Stimulated activated naive CD4-positive, alpha-beta T cell (primary cell): Measurements from ENCODE around the gene SRRD.

Source experiments
- DNase-seq, 6 experiments: peaks; one replicate each; lab custom pipeline; 2025; lab: John Stamatoyannopoulos, UW

Gene SRRD

GRCh38 chr22:26483043-26483438 is 636 bp upstream of the SRRD start:
- DNase-seq: no peak

DNA sequence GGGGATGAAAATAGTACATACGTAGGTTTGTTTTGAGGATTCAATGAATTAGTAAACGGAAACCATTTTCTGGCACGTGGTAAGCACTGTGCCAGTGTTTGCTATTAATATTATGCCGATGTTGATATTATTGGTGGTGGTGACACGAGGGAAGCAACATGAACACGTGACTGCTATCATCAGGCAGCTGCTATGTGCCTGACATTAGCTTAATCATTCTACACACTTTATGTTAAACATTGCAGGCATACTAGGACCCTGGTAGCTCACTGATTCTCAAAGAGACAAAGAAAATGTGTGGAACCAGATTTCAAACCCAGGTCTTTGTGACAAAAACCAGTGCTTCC is 656 bp downstream of the SRRD start:
- no peak for DNase-seq

- no peak for DNase-seq
Measured at GRCh38 chr22:26485013-26485412, 1.3 kb downstream of the SRRD start.

- no peak for DNase-seq
Measured at GRCh38 chr22:26485806-26486390, 2.2 kb downstream of the SRRD start.

DNA sequence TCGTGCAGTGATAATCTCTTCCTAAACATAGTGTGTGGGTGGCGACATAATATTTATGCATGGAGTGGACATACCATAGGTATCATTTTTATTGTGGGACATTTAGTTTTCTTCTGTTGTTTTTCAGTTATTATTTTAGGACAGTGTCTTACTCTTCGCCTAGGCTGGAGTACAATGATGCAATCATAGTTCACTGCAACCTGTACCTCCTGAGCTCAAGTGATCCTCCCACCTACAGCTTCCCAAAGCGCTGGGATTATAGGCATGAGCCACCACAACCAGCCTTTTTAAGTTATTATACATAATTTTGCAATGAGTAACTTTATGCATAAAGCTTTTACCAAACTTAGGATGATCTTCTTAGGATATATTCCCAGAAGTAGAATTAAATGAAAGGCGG is 2.7 kb downstream of the SRRD start:
- DNase-seq: no peak

DNA sequence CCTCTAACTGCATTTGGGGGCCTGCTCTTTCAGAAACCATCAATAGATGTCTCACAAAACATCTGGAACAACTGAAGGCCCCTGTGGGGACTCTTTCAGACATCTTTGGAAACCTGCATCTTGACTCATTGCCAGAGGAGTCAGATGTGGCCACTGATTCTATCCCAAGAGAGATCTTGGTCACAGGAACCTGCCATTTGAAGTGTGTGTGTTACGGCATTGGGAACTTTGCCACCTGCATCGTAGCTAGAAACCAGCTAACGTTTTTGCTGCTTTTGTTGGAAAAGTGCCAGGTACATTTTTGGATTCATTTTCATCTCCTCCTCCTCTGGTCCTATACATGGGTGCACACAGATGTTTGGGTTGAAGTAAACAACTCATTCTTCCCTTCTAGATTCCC is 4.3 kb downstream of the SRRD start:
- DNase-seq: no peak

GRCh38 chr22:26489447-26490036 is 5.9 kb downstream of the SRRD start:
- DNase-seq: no peak

- no peak for DNase-seq
Measured at GRCh38 chr22:26492220-26492619, 8.5 kb downstream of the SRRD start.

GRCh38 chr22:26494506-26494905 is 10.8 kb downstream of the SRRD start:
- no peak for DNase-seq

DNA sequence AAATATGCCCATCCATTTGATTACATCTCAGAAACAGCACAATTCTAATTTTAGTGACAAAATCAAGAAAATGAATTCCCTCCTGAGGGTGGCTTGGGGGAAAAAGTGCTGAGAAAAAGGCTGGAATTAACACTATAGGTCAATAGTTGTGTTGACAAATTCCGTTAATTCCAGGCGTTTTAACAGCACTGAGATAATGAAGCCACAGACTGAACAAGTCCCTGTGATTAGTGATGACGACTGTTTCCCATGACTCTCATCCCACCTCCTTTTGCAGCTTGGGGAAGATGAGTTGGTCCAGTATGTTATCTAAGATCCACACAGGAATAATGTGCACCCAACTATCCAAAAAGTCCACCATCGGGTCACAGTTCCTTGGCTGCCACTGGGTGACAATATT is 12.8 kb downstream of the SRRD start:
- DNase-seq: no peak

DNA sequence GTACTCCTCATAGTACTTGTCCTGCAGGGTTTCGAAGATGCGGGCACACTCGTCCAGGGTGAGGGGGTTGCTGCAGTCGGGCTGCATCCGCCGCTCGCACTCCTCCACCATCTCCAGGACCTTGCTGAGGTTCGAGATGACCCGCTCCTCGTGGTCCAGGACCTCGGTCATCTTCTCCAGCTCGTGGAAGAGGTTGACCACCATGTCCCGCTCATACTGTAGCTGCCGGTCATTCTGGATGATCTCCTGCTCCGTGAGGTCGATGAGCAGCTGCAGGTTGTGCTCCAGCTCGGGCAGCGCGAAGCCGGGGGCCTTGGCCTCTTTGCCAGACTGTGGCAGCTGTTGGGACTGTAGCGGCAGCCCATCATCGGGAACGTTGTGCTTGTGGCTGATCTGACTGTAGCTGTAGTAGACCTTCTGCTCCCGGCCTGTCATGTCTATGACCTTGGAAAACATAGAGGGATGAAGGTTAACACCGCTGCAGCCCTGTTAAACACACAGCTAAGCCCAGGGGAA is 15.6 kb downstream of the SRRD start:
- no peak for DNase-seq

DNA sequence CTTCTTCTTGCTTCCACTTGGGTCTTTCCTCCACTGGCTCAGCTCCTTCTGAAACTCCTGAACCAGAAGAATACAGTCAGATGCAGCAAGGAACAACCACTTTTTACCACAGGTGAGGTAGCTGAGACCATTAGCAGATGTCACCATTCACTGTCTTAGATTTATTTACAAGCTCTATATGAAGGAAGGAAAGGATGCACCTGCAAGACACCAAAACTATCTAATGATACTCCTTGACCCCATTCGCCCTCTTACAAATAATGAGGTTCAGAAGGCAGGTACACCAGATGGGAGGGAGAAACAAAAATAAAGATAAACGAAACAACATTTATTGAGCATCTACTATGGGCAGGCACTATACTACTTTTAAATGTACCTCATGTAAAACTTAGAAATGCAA is 18.3 kb downstream of the SRRD start:
- no peak for DNase-seq

- DNase-seq: peak; percentile 17 to 54 (median 29)
Measured at GRCh38 chr22:26502688-26503561, 19.2 kb downstream of the SRRD start.

DNA sequence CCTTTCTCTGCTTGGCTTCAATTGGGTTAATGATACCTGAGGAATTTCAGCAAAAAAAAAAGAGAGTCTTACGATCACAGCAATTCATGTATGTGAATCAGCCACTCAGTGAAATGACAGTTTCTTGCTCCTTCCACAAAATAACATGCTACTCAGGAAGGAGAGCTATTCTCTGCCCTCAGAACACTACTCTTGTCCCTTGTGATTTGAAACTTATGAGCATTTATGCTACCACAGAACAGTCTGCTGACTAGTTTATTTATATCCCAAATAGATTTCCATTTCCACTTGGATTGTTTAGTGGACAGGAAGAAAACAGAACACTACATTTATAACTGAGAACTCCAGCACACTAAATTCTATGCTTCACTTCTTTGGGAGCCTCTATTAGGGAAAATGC is 20.1 kb downstream of the SRRD start:
- no peak for DNase-seq

GRCh38 chr22:26508148-26508547 is 24.5 kb downstream of the SRRD start:
- no peak for DNase-seq

- peak; percentile 73 to 90 (median 84) for DNase-seq
Measured at GRCh38 chr22:26512149-26512793, 28.6 kb downstream of the SRRD start, which contains the start of gene TFIP11. TFIP11 (minus strand) TSS chr22:26512473; CDS start chr22:26510272, 2,201 bp downstream.

DNA sequence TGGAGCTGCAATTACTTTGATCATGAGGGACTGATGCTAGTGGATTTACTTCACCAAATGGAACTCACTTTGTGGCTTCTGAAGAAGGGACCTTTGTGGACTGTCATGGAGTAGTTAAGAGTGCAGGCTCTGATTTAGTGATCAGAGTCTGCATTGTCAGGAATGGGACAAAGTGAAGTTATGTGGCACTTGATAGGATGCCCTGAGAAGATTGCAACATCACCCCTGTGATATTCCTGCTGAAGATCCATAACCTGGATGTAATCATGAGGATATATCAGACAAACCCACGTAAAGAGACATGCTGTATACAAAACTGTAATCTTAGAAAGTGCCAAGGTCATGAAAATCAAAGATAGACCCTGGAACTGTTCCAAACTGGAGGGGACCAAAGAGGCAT is 30.2 kb downstream of the SRRD start:
- no peak for DNase-seq

- no peak for DNase-seq
Measured at GRCh38 chr22:26514419-26515161, 30.9 kb downstream of the SRRD start.

DNA sequence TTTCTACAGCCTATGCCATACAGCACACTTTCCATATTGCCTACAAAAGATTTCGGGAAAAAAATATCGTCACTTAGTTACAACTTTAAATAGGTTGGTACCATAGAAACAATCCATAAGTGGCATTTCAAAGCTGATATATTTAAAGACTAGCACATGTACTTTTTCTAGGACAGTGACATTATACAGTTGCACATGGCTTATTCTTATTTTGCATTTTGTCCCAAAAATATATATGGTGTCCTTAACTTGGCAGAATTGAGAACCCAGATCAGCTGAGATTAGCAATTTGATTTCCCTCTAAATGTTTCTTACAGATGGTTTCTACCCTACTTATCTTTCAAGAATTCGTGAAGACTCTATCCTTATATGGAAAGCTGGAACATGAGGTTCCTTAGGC is 32.3 kb downstream of the SRRD start:
- DNase-seq: no peak

- no peak for DNase-seq
Measured at GRCh38 chr22:26516503-26516902, 32.8 kb downstream of the SRRD start.

DNA sequence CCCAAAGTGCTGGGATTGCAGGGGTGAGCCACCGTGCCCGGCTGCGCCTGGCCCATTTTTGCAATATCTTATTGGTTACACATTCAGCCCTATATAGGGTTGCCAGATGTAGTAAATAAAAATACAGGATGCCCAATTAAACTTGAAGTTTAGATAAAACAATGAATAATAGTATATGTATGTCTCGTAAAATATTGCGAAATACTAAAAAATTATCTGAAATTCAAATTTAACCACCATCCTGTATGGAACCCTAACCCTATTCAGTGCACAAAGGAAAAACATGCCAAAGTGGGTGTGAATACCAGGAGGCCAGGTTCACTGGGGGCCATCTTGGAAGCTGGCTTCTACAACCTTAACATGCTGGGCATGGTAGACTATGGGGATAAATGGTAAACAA is 33.8 kb downstream of the SRRD start:
- no peak for DNase-seq

GRCh38 chr22:26522012-26522411 is 38.3 kb downstream of the SRRD start:
- no peak for DNase-seq
